ENCODE results near the gene ARHGAP11A.

DNA sequence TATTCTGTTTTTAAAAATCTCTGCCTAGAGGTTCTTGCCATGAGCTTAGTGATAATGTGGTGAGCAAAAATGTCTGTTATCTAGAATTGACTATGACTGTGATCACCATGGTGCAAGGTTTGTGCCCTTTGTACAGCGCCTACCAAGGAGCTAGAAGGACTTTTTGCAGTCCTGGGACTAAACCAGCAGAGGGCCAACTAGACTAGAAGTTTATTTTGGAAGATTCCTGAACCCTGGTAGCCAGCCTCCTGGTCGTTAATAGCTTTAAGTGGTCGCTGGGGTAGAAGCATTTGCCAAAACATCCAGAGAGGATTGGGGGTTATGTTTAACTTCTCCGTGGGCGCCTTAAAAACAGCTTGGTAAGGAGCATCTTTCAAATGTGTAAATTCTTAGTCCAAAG lies 34.0 kb downstream of the ARHGAP11A start:
- no peak for TF ChIP-seq EZH2phosphoT487 (IDR thresholded peaks at IDR 0.05; ENCODE audit: insufficient read depth, low read depth)
- no peak for TF ChIP-seq EZH2 (IDR thresholded peaks at IDR 0.05; ENCODE audit: insufficient read depth, poor library complexity, severe bottlenecking)

Data from GM23248 (cell line).